HS-5 (cell line): Measurements from ENCODE around the gene KDM2B.

Experiments used
- DNase-seq: peaks from one replicate; pipeline ENCODE4 v3.0.0-alpha.2; 2012; ENCODE audit warnings: low read depth

Gene KDM2B

DNA sequence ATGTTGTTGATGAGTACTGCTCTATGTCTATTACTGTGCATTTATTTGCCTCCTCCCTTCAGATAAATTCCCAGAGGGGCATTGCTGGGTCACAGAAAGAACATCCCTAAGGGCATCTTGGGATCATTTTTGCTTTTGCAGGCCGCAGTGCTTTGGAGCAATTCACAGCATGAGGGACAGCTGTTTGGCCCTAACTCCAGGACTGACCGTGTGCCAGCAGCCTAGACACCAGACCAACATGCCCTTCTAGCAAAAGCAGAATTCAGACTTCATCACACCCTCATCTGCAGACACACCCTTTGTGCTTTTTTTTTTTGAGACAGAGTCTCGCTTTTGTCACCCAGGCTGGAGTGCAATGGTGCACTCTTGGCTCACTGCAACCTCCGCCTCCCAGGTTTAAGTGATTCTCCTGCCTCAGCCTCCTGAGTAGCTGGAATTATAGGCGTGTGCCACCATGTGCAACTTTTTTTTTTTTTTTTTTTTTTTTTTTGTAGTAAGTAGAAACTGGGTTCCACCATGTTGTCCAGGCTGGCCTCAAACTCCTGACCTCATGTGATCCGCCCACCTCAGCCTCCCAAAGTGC is 149.9 kb downstream of the KDM2B start:
- DNase-seq: no peak

DNA sequence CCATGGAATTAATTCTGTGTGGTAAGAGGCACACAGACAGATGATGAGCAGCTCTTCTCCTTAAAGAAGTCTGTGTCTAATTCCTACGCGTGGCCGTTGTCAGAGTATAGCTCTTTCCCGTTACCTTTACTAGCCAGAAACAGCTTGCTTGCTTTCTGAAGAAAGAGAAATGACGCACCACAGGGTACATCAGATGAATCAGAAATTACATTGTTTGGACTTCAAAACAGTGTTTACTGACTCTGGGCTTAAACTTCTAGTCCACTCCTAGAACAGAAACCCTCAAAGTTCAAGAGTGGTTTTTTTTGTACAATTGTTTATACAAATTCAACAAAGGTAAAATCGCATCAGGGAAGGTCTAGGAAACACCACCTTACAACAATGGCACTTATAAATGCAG is 151.9 kb downstream of the KDM2B start:
- DNase-seq: no peak

GRCh38 chr12:121427556-121428050 is 153.2 kb downstream of the KDM2B start:
- DNase-seq: no peak

GRCh38 chr12:121424624-121424975 is 156.2 kb downstream of the KDM2B start:
- DNase-seq: no peak

DNA sequence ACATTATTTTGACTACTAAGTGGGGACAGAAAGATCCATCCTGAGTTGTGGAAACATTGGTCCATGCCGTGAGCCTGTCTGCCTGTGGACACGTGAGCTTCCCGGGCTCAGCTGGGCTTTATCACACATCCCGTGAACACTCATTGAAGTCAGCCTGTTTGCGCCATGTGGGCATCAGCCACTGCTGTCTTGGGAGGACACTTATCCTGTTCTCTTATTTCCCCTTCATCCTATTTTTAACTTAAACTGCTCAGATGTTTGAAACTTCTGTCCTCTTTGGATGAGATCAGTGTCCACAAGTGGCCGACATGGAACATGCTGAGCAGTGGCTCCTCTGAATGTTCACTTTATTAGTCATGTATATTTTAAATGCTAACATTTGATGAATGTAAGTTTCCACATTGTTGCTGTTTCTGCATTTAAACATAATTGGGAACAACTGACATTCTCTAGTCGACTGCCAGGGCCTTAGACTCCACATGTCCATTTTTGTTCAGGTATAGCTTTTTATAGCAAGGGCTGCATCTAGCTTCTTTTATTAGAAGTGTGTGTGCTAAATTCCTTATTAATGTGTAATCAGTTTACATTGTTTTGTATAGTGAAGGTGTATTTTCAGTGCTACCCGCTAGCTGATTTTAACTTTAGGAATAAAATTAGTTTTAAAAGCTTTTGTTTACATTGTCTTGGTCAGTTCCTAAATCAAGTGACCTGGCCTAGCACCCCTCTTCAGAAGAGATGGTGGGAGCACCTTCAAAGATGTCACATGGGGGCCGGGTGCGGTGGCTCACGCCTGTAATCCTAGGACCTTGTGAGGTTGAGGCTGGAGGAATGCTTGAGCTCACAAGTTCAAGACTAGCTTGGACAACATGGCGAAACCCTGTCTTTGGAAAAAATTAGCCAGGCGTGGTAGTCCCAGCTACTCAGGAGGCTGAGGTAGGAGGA is 156.9 kb downstream of the KDM2B start:
- no peak for DNase-seq

GRCh38 chr12:121423253-121423652 is 157.6 kb downstream of the KDM2B start:
- DNase-seq: no peak

- DNase-seq: no peak
Observed at GRCh38 chr12:121420109-121420508, 160.7 kb downstream of the KDM2B start.

GRCh38 chr12:121417847-121418246 is 163.0 kb downstream of the KDM2B start:
- no peak for DNase-seq

DNA sequence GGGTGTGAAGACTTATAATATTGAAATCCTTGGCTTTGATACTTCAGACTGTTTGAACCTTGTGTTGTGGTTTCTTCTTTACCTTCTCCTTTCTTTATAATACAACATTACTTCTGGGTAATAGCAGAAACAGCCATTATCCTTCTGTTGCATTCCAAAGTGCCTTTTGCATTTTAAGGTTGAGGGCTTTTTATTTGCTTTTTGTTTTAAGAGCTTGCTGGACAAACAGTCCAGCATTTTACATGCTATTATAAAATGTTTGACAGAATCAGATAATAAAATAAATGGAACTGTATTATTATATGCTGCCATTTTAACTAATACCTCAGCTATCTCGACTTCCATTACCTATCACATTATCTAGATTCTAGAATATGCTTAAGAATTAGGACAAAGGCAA is 166.9 kb downstream of the KDM2B start:
- no peak for DNase-seq

GRCh38 chr12:121405211-121405610 is 175.6 kb downstream of the KDM2B start:
- no peak for DNase-seq

- DNase-seq: no peak
Observed at GRCh38 chr12:121404734-121405133, 176.1 kb downstream of the KDM2B start.

- no peak for DNase-seq
Observed at GRCh38 chr12:121403721-121404120, 177.1 kb downstream of the KDM2B start.

- DNase-seq: no peak
Observed at GRCh38 chr12:121400332-121401139, 180.3 kb downstream of the KDM2B start.

- peak; percentile 95 for DNase-seq
Observed at GRCh38 chr12:121399391-121400331, 181.2 kb downstream of the KDM2B start, which contains the start of gene RNF34. RNF34 (plus strand) TSS chr12:121400118; CDS start chr12:121400213, 95 bp downstream.

DNA sequence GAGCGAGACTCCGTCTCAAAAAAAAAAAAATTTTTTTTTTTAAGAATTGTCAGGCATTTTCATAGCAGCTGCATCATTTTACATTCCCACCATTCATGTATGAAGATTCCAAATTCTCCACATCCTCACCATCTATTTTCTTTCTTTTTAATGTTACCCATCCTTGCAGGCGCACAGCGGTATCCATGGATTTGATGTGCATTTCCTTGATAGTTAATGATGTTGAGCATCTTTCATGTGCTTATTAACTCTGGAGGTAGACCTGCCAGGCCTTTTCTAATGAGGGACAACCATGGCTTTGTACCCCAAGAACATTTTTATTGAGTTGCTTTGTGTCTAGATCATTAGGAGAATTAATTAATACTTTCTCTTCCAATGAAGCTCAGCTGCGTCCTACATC is 182.5 kb downstream of the KDM2B start:
- DNase-seq: no peak

DNA sequence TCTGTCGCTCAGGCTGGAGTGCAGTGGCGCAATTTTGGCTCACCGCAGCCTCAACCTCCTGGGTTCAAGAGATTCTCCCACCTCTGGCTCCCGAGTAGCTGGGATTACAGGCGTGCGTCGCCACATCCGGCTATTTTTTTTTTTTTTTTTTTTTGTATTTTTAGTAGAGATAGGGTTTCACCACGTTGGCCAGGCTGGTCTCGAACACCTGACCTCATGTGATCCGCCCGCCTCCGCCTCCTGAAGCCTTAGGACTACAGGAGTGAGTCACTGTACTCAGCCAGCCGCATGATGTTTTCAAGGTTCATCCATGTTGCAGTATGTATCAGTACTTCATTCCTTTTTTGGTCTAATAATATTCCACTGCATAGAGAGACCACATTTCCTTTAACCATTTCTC is 183.3 kb downstream of the KDM2B start:
- no peak for DNase-seq

GRCh38 chr12:121392325-121392716 is 188.5 kb downstream of the KDM2B start:
- DNase-seq: no peak

- no peak for DNase-seq
Observed at GRCh38 chr12:121391619-121392324, 189.1 kb downstream of the KDM2B start.

DNA sequence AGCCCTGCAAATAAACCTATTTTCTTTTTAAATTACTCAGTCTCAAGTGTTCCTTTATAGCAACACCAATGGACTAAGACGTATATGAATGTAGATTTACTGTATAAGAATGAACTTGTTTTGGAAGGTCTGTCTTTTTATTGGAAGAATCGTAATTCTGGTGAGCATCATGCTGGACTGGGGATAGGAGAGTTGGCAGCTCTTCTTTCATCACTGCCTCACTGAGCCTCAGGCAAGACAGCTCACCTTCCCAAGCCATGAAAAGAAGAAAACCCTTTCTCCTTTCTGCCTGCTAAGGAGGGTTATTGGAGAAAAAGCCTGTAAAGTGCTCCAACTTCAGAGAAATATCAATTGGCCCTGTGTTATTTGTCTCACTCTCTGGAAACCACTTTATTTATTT is 190.0 kb downstream of the KDM2B start:
- no peak for DNase-seq

GRCh38 chr12:121388421-121388981 is 192.3 kb downstream of the KDM2B start:
- DNase-seq: peak; percentile 36
